HG03439 (cell line): ENCODE results near the gene OR2D3.
"Not testable (repeated sequence)": the region's sequence is repeated elsewhere in the genome, so short reads cannot be mapped to it uniquely, and the experiment has no call there.

Source experiments
- ATAC-seq: cut with Tn5 transposase; IDR thresholded peaks from one replicate; pipeline ENCODE4 v1.9.1; 2021; ENCODE audit warnings: mild to moderate bottlenecking, moderate library complexity; ENCODE audit not compliant: unreplicated experiment

The OR2D3 gene, protein sequence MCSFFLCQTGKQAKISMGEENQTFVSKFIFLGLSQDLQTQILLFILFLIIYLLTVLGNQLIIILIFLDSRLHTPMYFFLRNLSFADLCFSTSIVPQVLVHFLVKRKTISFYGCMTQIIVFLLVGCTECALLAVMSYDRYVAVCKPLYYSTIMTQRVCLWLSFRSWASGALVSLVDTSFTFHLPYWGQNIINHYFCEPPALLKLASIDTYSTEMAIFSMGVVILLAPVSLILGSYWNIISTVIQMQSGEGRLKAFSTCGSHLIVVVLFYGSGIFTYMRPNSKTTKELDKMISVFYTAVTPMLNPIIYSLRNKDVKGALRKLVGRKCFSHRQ

DNA sequence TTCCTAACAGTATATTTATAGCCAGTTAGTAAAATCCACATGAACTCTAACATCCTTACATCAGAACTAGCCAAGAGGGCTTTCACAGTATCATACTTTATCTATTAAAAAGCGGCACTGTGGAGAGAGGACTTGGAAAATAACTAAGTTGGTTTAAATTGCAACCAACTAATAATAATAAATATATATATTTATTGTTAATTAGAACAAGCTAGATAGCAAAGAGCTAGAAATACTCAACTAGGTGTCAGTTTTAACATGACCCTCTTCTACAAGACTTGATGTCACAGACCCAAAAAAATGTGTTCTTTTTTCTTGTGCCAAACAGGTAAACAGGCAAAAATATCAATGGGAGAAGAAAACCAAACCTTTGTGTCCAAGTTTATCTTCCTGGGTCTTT lies at the start of gene OR2D3:
Gene OR2D3, plus strand, starts transcription at position 301 of the 400 bp plus-strand sequence. Its CDS starts 0 bp downstream, at position 301.
- ATAC-seq, result no peak

DNA sequence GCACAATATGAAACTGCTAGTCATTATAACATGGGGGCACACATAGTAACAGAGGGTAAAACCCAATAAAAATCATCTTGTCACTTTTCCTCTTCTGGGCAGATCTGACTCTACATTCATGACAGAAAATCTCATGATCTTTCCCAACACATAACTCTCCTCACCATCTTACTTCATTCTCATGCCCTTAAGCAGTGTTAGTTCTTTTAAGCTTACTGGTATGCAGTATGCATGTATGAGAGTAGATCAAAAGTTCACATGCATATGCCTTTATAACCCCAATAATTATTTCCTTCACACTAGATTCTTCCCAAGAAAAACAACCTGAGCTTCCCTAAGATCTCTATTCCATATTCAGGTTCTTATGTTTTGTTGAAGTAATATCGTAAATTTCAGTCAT lies 49.5 kb upstream of the OR2D3 start:
- ATAC-seq, result no peak

DNA sequence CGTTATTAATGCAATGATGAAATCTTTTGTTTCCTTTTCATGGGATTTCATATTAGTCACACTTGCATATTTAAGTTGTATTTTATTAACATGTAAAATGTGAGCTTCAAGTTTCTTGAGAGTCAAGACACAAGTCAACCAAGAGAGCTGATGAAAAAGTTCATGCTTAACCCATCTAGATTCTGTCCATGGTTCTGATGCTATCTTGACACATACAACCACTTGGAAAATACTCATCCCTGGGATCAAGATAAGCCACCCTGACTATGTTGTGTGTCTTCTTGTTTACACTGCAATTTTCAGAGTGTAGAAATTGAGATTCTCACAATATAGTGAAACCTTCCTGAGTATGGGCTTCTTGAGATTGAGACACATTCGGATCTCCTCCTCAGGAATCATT lies 45.0 kb upstream of the OR2D3 start:
- no peak for ATAC-seq

DNA sequence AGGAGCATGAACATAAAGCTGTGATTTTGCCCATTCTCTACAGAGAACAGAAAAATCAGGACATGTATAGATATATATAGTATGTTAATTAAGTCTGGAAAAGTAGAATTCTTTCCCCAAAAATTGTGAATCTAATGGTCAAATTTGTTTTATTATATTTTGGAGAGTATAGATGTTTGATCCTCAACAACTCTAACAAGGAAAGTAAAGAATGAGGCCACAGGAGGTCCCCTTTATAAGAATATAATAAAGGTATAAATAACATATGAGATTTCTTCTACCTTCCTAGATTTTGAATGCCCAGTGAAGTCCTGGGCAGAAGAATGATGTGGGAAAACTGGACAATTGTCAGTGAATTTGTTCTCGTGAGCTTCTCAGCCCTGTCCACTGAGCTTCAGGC lies 44.5 kb upstream of the OR2D3 start, which contains the start of gene OR10A4:
Gene OR10A4, plus strand, starts transcription at position 301 of the 400 bp plus-strand sequence. Its CDS starts 23 bp downstream, at position 324.
- no peak for ATAC-seq

DNA sequence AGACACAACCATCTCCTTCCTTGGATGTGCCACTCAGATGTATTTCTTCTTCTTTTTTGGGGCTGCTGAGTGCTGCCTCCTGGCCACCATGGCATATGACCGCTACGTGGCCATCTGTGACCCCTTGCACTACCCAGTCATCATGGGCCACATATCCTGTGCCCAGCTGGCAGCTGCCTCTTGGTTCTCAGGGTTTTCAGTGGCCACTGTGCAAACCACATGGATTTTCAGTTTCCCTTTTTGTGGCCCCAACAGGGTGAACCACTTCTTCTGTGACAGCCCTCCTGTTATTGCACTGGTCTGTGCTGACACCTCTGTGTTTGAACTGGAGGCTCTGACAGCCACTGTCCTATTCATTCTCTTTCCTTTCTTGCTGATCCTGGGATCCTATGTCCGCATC lies 43.9 kb upstream of the OR2D3 start:
- ATAC-seq, result peak; percentile 63

DNA sequence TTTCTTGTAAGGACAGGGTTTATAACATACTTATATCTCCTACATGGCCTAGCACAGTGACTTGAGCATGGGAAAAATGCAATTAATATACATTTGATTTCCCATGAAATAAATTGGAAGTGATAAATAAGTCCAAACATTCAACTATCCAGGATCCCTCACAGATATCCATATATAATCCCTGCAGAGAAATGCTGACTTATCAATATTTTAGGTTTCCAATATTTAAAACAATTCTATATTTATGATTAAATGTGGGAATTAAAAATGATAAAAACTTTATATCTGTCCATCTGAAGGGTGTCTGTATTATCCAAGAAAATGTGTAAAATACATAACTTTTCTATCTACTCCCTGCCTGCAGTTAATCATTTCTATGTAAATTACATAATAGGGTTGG lies 38.1 kb upstream of the OR2D3 start:
- no peak for ATAC-seq

DNA sequence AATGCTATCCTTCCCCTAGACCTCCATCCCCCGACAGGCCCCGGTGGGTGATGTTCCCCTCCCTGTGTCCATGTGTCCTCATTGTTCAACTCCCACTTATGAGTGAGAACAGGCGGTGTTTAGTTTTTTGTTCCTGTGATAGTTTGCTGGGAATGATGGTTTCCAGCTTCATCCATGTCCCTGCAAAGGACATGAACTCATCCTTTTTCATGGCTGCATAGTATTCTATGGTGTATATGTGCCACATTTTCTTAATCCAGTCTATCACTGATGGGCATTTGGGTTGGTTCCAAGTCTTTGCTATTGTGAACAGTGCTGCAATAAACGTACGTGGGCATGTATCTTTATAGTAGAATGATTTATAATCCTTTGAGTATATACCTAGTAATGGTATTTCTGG lies 33.1 kb upstream of the OR2D3 start:
- not testable (repeated sequence) for ATAC-seq

DNA sequence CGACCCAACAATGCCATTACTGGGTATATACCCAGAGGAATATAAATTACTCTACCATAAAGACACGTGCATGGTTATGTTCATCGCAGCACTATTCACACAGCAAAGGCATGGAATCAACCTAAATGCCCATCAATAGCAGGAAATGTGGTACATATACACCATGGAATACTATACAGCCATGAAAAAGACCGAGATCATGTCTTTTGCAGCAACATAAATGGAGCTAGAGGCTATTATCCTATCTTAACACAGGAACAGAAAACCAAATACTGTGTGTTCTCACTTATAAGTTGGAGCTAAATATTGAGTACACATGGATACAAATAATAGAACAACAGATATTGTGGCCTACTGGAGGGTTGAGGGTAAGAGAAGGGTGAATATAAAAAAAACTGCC lies 32.0 kb upstream of the OR2D3 start:
- no peak for ATAC-seq

DNA sequence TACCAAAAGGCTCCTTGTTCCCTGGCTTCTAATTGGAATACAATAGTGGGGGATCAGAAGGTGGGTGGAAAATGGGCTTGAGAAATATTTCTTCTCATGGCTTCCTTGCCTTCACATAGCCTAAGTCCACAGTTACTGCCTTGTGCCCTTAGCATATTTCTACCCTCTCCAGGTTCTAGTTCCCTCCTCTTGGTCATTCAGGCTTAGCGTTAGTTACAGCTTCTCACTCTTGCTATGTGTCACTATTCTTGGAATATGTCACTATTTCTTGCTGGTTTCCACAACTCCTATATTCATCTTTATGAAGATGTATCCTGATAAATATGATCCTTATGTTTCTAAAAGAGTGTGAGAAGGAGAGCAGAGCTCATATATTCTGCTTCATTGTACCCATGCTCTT lies 31.0 kb upstream of the OR2D3 start:
- ATAC-seq, result no peak

DNA sequence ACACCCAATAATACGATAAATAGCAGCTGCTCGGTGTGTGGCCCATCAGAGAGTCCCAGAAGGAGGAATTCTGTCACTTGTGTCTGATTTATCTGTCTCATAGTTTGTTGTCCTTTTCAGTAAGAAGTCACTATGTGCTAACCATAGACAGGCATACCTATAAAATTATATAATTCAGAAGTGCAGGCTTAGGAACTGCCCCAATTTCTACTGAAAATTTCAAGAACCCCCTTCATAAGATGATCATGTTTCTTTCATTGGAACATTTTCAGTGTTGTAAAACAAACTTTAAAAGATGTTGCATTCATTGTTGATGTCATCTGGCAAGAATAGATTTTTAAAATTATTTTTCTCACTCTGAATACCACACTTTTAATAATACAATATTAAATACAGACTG lies 28.4 kb upstream of the OR2D3 start, which contains the start of gene OR2D2:
Gene OR2D2, minus strand, starts transcription at position 101 of the 400 bp plus-strand sequence. Its CDS starts 0 bp downstream, at position 101.
- ATAC-seq, result no peak

DNA sequence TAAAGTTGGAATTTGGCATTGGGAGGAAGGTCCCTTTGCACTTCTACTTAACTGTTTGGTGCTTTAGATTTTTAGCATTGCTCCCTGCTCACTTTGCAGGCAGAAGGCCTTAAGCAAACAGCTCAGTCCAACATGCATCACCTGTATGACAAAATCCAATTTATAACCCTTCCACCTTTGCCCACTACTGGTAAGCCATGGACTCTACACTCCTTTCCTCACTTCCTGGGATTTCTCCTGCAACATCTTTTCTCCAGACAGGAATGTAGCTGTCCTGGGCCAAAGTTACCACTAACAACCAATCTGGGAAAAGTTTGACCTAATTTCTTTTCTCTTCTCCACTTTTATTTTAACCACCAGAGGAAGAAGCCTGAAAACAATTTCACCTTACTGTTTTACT lies 26.7 kb upstream of the OR2D3 start:
- no peak for ATAC-seq

DNA sequence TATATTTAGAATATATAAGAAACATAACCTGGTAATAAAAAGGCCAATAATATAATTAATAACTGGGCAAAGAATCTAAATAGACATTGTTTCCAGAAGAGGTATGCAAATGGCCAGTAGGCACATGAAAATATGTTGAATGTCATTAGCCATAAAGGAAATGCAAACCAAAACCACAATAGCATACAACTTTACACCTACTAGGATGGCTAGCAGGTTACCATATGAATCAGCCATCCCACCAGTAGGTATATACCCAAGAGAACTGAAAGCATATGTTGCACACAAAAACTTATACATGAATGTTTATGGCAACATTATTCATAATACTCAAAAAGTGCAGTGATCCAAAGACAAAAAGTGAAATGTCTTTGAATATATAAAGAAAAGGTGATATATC lies 25.8 kb upstream of the OR2D3 start:
- ATAC-seq, result peak; percentile 81

DNA sequence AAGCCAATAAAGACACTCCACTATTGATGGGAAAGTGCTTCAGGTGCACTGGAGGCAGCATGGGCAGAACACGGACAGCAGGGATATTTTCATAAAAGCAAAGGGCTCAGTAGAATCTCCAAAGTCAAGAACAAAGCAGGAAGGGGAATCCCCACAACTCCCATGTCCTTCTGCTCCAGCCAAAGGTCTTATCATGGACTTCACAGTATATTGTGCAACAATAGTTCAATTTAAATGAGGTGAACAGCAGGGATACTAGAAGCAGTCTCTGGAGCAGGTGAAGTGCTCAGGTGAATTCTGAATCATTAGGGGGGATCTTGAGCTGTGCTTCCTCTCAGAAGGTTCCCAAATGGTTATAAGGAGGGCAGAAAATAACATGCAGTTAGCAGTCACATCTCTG lies 21.9 kb upstream of the OR2D3 start:
- no peak for ATAC-seq

DNA sequence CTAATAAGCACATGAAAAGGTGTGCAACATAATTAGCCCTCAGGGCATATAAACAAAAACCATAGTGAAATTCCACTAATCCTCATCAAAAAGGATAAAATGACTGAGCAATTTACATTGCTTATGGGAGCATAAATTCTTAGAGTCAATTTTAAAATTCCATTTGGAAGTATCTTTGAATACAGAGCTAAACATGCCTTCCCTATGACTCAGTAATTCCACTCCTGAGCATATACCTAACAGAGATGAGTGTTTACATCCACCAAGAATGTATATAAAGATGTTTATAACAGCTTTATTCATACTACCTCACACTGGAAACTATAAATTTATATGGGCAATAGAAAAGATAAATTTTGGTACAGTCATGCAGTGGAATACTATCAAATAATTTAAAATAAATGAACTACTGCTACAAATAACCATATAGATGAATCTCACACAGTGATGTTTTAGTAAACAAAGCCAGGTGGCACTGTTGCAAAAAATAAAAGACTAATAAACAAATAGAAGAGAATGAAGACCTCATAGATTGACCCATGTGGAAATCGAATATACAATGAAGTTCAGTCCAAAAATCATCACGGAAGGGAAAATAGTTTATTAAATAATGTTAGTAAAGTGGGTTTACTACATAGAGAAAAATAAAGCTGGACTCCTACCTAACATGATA lies 20.3 kb upstream of the OR2D3 start:
- ATAC-seq, result no peak

DNA sequence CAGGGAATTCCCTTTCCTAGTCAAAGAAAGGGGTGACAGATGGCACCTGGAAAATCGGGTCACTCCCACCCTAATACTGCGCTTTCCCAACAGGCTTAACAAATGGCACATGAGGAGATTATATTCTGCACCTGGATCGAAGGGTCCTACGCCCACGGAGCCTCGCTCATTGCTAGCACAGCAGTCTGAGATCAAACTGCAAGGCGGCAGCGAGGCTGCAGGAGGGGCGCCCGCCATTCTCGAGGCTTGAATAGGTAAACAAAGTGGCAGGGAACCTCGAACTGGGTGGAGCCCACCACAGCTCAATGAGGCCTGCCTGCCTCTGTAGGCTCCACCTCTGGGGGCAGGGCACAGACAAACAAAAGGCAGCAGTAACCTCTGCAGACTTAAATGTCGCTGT lies 16.0 kb upstream of the OR2D3 start:
- ATAC-seq, result not testable (repeated sequence)

DNA sequence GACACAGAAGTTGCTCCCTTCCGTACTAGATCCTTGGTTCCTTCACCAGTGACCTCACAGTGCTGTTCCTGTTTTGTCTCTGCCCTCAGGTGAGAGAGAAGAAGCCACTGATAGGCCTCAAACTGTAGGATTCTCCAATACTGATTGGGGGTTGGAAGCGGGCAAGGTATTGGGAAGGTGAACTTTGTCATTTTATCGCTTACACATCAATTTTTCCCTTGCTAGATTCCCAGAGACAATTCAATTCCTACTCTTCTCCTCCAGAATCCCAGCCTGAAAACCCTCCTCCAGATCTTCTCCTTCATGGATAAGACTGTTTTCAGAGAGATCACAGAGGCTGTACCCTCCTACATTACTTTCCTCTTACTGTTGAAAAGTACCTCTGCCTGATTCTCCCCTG lies 9.4 kb upstream of the OR2D3 start:
- no peak for ATAC-seq

DNA sequence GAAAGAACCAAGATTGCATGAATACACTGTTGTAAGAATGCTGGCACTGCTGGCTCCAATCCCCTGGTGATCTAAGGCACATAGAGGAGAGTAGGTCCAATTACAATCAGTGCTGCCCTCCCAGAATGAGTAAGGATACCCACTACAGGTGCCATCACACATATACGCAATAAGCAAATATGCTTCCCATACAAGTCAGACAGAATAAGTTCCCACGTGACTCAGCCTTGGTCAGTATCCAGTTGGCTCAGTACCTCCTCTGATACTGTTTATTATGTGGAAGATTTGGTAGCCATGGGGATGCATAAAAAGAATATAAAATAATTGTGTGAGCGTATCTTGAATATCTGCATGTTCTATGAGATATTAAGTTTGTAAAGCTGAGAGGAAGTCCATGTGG lies 8.9 kb upstream of the OR2D3 start:
- ATAC-seq, result no peak

DNA sequence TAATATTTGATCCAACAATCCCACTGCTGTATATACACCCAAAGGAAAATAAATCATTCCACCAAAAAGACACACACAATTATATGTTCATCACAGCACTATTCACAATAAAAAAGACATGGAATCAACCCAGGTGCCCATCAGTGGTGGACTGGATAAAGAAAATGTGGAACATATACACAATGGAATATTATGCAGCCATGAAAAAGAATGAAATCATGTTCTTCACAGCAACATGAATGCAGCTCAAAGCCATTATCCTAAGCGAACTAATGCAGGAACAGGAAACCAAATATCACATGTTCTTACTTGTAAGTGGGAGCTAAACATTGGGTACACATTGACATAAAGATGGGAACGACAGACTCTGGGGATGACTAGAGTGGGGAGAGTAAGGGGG lies 1.1 kb upstream of the OR2D3 start:
- ATAC-seq, result no peak

DNA sequence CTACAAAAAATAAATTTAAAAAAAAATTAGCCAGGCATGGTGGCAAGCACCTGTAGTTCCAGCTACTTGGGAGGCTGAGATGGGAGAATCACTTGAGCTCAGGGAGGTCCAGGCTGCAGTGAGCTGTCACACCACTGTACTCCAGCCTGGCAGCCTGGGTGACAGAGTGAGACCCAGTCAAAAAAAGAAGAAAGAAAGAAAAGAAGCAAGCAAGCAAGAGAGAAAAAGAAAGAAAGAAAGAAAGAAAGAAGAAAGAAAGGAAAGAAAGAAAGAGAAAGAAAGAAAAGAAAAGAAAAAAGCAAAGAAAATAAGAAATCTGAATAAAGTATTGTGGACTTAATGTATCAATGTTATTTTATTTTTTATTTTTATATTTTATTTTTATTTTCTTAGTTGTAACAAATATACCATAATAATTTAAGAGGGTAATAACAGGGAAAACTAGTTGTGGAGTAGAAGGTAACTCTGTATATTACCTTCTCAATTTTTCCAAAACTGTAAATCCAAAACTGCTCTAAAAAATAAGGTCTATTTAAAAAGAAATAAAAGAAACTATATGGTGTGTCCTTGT lies 4.3 kb downstream of the OR2D3 start:
- no peak for ATAC-seq

DNA sequence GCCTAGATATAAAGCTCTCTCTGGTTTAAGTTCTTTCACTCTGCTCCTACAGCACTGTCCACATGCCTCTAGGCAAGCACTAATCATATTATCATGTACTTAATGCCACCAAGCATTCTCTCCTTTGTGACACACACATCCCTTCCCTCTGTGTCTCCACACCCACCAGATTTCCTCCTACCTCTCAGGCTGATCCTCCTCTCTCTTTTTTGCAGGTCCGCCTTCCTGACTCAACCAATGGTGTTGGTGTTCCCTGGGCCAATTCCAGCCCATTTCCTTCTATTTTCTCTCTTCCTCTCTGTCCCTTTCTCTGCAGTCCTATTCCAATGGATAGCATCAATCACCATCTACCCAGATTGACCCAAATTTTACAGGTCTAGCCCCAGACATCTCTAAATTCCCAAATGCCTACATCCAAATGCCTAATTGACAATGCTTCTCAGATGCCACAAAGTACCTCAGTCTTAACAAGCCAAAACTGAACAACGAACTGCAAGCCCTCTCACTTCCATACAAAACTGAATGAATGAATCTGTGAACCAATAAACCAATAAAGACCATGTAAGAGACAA lies 4.9 kb downstream of the OR2D3 start:
- ATAC-seq, result peak; percentile 5

DNA sequence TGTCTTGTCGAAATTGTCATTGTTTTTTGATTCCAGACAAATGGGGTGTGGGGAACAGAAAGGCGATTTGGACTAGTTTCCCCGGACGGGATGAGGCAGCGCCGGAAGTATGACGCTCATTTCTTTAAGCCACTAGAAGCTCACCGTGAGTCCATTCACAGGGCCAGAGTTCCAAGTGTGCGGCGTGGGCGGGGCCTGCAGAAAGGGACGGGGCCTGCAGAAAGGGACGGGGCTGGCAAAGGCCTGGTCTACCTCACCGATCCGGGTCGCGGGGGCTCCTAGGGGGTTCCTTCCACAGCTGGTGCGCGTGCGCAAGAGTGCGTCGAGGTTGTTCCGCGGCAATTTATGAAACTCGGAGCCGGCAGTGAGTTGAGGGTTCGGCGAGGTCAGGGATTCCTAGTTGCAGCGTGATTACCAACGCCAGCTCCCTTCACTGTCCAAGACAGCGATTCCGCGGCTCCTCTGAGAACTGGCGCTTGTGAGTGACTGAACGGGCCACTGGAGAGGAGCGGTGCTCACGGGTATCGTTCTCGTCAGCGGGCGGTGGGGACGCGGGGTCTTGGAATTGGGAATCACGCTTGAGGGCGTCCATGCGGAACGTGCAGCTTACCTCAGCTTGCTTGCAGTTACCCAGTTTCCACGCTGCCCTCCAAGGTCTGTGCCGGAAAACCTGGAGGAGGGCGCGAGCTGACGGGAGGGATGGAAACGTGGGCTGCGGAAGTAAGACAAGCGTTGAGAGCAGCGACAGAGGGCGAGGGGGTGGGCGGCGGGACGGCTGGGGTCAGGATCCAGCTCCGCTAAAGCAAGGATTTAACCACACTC lies 5.6 kb downstream of the OR2D3 start, which contains the start of gene ZNF215:
Gene ZNF215, plus strand, starts transcription at position 219 of the 822 bp plus-strand sequence. CDS start 5,847 bp downstream, outside the sequence.
- peak; percentile 66 for ATAC-seq
